ENCODE measurements around the gene SYNPO2L. TPM values are rescaled to one million over a fixed set of nuclear protein-coding genes. Genes with fewer than 3 reads are reported as not detected.
A peak's percentile ranks its signal among the peaks of the same experiment; 100 is the strongest.
"Not testable (repeated sequence)": the region's sequence is repeated elsewhere in the genome, so short reads cannot be mapped to it uniquely, and the experiment has no call there.

SYNPO2L gene
- total RNA-seq, 1 donor from 2014 or later: not detected

- DNase-seq (ENCODE audit: low spot score): no peak
- intact Hi-C loops (cut with DNase I): no loop called here
Observed at GRCh38 chr10:73627300-73627699, 28.5 kb downstream of the SYNPO2L start.

GRCh38 chr10:73625884-73626752 lies 29.7 kb downstream of the SYNPO2L start:
- intact Hi-C loops (cut with DNase I): no loop called here
- DNase-seq (ENCODE audit: low spot score): peak; percentile 96
- peak; percentile 99 for ATAC-seq

More at GRCh38 chr10:73627300-73627699, 28.5 kb downstream of the SYNPO2L start:
- no peak for ATAC-seq

GRCh38 chr10:73625004-73625883 lies 30.6 kb downstream of the SYNPO2L start:
- ATAC-seq (peak; percentile 48), DNase-seq (ENCODE audit: low spot score) (no peak)
- intact Hi-C loops (cut with DNase I): no loop called here

GRCh38 chr10:73623056-73623455 lies 32.8 kb downstream of the SYNPO2L start:
- no peak for DNase-seq (ENCODE audit: low spot score)
- intact Hi-C loops (cut with DNase I): no loop called here
- ATAC-seq: no peak

GRCh38 chr10:73620974-73621373 lies 34.9 kb downstream of the SYNPO2L start:
- ATAC-seq; DNase-seq (ENCODE audit: low spot score); intact Hi-C loops (cut with DNase I): not testable (repeated sequence)

- ATAC-seq; intact Hi-C loops (cut with DNase I); DNase-seq (ENCODE audit: low spot score): not testable (repeated sequence)
Observed at GRCh38 chr10:73617143-73617542, 38.7 kb downstream of the SYNPO2L start.

- DNase-seq (ENCODE audit: low spot score) (no peak), ATAC-seq (no peak)
- intact Hi-C loops (cut with DNase I): no loop called here
Observed at GRCh38 chr10:73614720-73615119, 41.1 kb downstream of the SYNPO2L start.

GRCh38 chr10:73609116-73609515 lies 46.7 kb downstream of the SYNPO2L start:
- intact Hi-C loops (cut with DNase I): no loop called here
- no peak for DNase-seq (ENCODE audit: low spot score)
- ATAC-seq: no peak

GRCh38 chr10:73601486-73601921 lies 54.3 kb downstream of the SYNPO2L start:
- intact Hi-C loops (cut with DNase I): no loop called here
- ATAC-seq: no peak

GRCh38 chr10:73597346-73597745 lies 58.5 kb downstream of the SYNPO2L start:
- ATAC-seq: no peak
- intact Hi-C loops (cut with DNase I): no loop called here
- no peak for DNase-seq (ENCODE audit: low spot score)

More at GRCh38 chr10:73601486-73601921, 54.3 kb downstream of the SYNPO2L start:
- no peak for DNase-seq (ENCODE audit: low spot score)

Other genes with a start within 250 kb of the SYNPO2L start
- 109 TPM for gene ANXA7, start 242.0 kb downstream of the SYNPO2L start, total RNA-seq
- gene MSS51, start 222.5 kb downstream of the SYNPO2L start, total RNA-seq: 5.2 TPM
- gene PPP3CB, start 160.0 kb downstream of the SYNPO2L start, total RNA-seq: 63.1 TPM
- 66.6 TPM for gene USP54, start 64.7 kb downstream of the SYNPO2L start, total RNA-seq
- 1.1 TPM for gene MYOZ1, start 14.6 kb downstream of the SYNPO2L start, total RNA-seq
- gene AGAP5, start 42.1 kb upstream of the SYNPO2L start, total RNA-seq: 14.4 TPM
- gene SEC24C, start 88.3 kb upstream of the SYNPO2L start, total RNA-seq: 53.6 TPM
- gene CHCHD1, start 126.0 kb upstream of the SYNPO2L start, total RNA-seq: 13.2 TPM
- 99.1 TPM for gene ZSWIM8, start 129.6 kb upstream of the SYNPO2L start, total RNA-seq
- gene NDST2, start 155.6 kb upstream of the SYNPO2L start, total RNA-seq: 32.9 TPM
- gene CAMK2G, start 218.5 kb upstream of the SYNPO2L start, total RNA-seq: 30.5 TPM